Keratinocyte (primary cell): Measurements from ENCODE around the gene SVOP. TPM values are rescaled to one million over a fixed set of nuclear protein-coding genes. Genes with fewer than 3 reads are reported as not detected.

Experiments
- DNase-seq: peaks from one replicate; pipeline ENCODE4 v3.0.0-alpha.2; 2011; ENCODE audit warnings: low read depth, missing footprints, low spot score
- FAIRE-seq: peaks from 2 replicates; lab custom pipeline; 2011; peaks lifted over from hg19 to GRCh38; lab: Jason Lieb, UNC
- H2AFZ ChIP-seq: 2 replicates; pipeline ENCODE4 v1.6.0; 2012; ENCODE audit warnings: low read length, control low read depth, inconsistent platforms; ENCODE audit not compliant: control insufficient read depth
- H3K27ac ChIP-seq: 2 replicates; pipeline ENCODE4 v1.5.1; 2011; ENCODE audit warnings: low read length; ENCODE audit not compliant: control insufficient read depth, insufficient read depth
- H3K27me3 ChIP-seq: 3 replicates; pipeline ENCODE4 v1.6.0; 2011; ENCODE audit warnings: low read length; ENCODE audit not compliant: control insufficient read depth, insufficient read depth; ENCODE audit errors: extremely low read depth
- H3K36me3 ChIP-seq, 2 experiments: 2 replicates in 1 of 2; 3 replicates in 1 of 2; pipeline ENCODE4 v1.5.1; 2011; ENCODE audit warnings: low read length in 2 of 2, mild to moderate bottlenecking in 1 of 2; ENCODE audit not compliant: control insufficient read depth in 2 of 2, insufficient read depth in 2 of 2; ENCODE audit errors: extremely low read depth in 1 of 2
- H3K4me1 ChIP-seq: 3 replicates; pipeline ENCODE4 v1.5.1; 2011; ENCODE audit warnings: low read length; ENCODE audit not compliant: control insufficient read depth, insufficient read depth; ENCODE audit errors: extremely low read depth
- H3K4me2 ChIP-seq: 3 replicates; pipeline ENCODE4 v1.6.0; 2011; ENCODE audit warnings: low read depth, low read length; ENCODE audit not compliant: control insufficient read depth, insufficient read depth; ENCODE audit errors: extremely low read depth
- H3K4me3 ChIP-seq, 3 experiments: fragments of 200-600 bp in 1 of 3; sonication (generic) in 1 of 3; 2 replicates in 2 of 3; 3 replicates in 1 of 3; pipeline ENCODE4 v1.5.1; 2011 to 2016; ENCODE audit warnings: low read length in 3 of 3, mild to moderate bottlenecking in 3 of 3, control low read depth in 2 of 3, inconsistent platforms in 1 of 3, low read depth in 1 of 3, mixed read lengths in 1 of 3, mixed run types in 1 of 3, moderate library complexity in 1 of 3; ENCODE audit not compliant: control insufficient read depth in 2 of 3, insufficient read depth in 2 of 3; ENCODE audit errors: extremely low read depth in 1 of 3
- H3K79me2 ChIP-seq: 2 replicates; pipeline ENCODE4 v1.6.0; 2012; ENCODE audit warnings: low read length; ENCODE audit not compliant: control insufficient read depth, insufficient read depth
- H3K9ac ChIP-seq: 3 replicates; pipeline ENCODE4 v1.6.0; 2011; ENCODE audit warnings: low read length; ENCODE audit not compliant: control insufficient read depth, insufficient read depth; ENCODE audit errors: extremely low read depth
- H3K9me1 ChIP-seq: 3 replicates; pipeline ENCODE4 v1.6.0; 2011; ENCODE audit warnings: low read length; ENCODE audit not compliant: control insufficient read depth, insufficient read depth; ENCODE audit errors: extremely low read depth
- H3K9me3 ChIP-seq: 2 replicates; pipeline ENCODE4 v1.5.1; 2012; ENCODE audit warnings: low read depth, low read length; ENCODE audit not compliant: control insufficient read depth
- H4K20me1 ChIP-seq: 3 replicates; pipeline ENCODE4 v1.6.0; 2011; ENCODE audit warnings: low read length; ENCODE audit not compliant: control insufficient read depth, insufficient read depth; ENCODE audit errors: extremely low read depth
- CTCF ChIP-seq, 3 experiments: IDR thresholded peaks in 1 of 3; conservative IDR thresholded peaks in 1 of 3; optimal IDR thresholded peaks in 1 of 3; 2 replicates in 2 of 3; 3 replicates in 1 of 3; pipeline versions ENCODE3 to v1.5.1; 2011; ENCODE audit warnings: low read length in 3 of 3, mild to moderate bottlenecking in 3 of 3, moderate library complexity in 2 of 3, control low read depth in 1 of 3, inconsistent platforms in 1 of 3; ENCODE audit not compliant: insufficient read depth in 2 of 3; ENCODE audit errors: extremely low read depth in 1 of 3
- EZH2 ChIP-seq: IDR thresholded peaks from one replicate; pipeline ENCODE4 v1.6.1; 2012; ENCODE audit warnings: inconsistent platforms, mild to moderate bottlenecking, low read length, moderate library complexity
- dilution Hi-C: fragments of 300-500 bp; cut with MboI; formaldehyde crosslinking; loops from one replicate; pipeline ENCODE4 v1.7.0; 2020; ENCODE audit warnings: low sequenced_read_pairs; ENCODE audit not compliant: extremely low pct_ligation_motif_present
- polyA plus RNA-seq, 5 experiments: library from polyadenylated mRNA; depleted of rRNA in 3 of 5; stranded (reverse) in 3 of 5; stranded (forward) in 1 of 5; unstranded in 1 of 5; fragments of >200 nt; gene quantifications; 1 replicate in 1 of 5; 2 replicates in 3 of 5; 3 replicates in 1 of 5; pipeline versions ENCODE4 v1.2.1 to v1.2.3, GENCODE V29; 2011 to 2012; ENCODE audit warnings: missing spikeins in 2 of 5, low read depth in 1 of 5, low replicate concordance in 1 of 5

Gene SVOP
- polyA plus RNA-seq, 1 donor (not counting 4 experiments of a cell fraction or from before 2014, with no cell fraction given) = not detected

- DNase-seq (no peak), FAIRE-seq (no peak)
- H4K20me1 ChIP-seq = no peaks in the 10 kb centered on the region
- H3K27me3 ChIP-seq = no peaks in the 10 kb centered on the region
- H3K4me2 ChIP-seq = no peak overlapping the region
- no peak overlapping the region for H3K9ac ChIP-seq
- H3K79me2 ChIP-seq = no peaks in the 10 kb centered on the region
- H3K9me3 ChIP-seq = no peaks in the 10 kb centered on the region
- no peak overlapping the region for H2AFZ ChIP-seq
- H3K27ac ChIP-seq = no peak overlapping the region
- no peaks in the 10 kb centered on the region for H3K36me3 ChIP-seq
- no peaks in the 10 kb centered on the region for H3K4me1 ChIP-seq
- H3K9me1 ChIP-seq = no peaks in the 10 kb centered on the region
- H3K4me3 ChIP-seq = no peak overlapping the region
- dilution Hi-C loops = no loop called here
- TF ChIP-seq CTCF (optimal IDR thresholded peaks at IDR 0.05 in 1 of 3, IDR thresholded peaks at IDR 0.05 in 1 of 3, conservative IDR thresholded peaks at IDR 0.05 in 1 of 3; ENCODE audit: extremely low read depth in 1 of 3, insufficient read depth in 2 of 3, low read length in 3 of 3) (no peak), EZH2 (no peak)
These were observed 26.4 kb upstream of the SVOP start for GRCh38 chr12:109047081-109047805.

GRCh38 chr12:109044241-109044640 lies 23.4 kb upstream of the SVOP start:
- FAIRE-seq = no peak
- dilution Hi-C loops = no loop called here

More at GRCh38 chr12:109044241-109044640, 23.4 kb upstream of the SVOP start:
- Histone ChIP-seq H3K4me3 (no peak overlapping the region), H3K27me3 (no peaks in the 10 kb centered on the region), H3K27ac (no peak overlapping the region), H3K9me3 (peaks cover 2% of the 10 kb centered on the region), H2AFZ (no peak overlapping the region), H3K4me2 (no peak overlapping the region), H3K9ac (no peak overlapping the region), H3K36me3 (no peaks in the 10 kb centered on the region), H3K79me2 (no peaks in the 10 kb centered on the region), H3K9me1 (no peaks in the 10 kb centered on the region), H4K20me1 (no peaks in the 10 kb centered on the region), H3K4me1 (no peaks in the 10 kb centered on the region)
- DNase-seq = no peak
- TF ChIP-seq EZH2 (no peak), CTCF (optimal IDR thresholded peaks at IDR 0.05 in 1 of 3, IDR thresholded peaks at IDR 0.05 in 1 of 3, conservative IDR thresholded peaks at IDR 0.05 in 1 of 3; ENCODE audit: extremely low read depth in 1 of 3, insufficient read depth in 2 of 3, low read length in 3 of 3) (no peak)
